ENCODE results near the gene VPREB3.

The VPREB3 gene

GRCh38 chr22:23782252-23782651, 28.0 kb upstream of the VPREB3 start:
- DNase-seq = no peak

- no peak for DNase-seq
Measured at GRCh38 chr22:23781511-23782183, 27.4 kb upstream of the VPREB3 start.

GRCh38 chr22:23781065-23781464, 26.8 kb upstream of the VPREB3 start:
- no peak for DNase-seq

- no peak for DNase-seq
Measured at GRCh38 chr22:23780146-23780748, 26.0 kb upstream of the VPREB3 start.

GRCh38 chr22:23779731-23780130, 25.5 kb upstream of the VPREB3 start:
- no peak for DNase-seq

GRCh38 chr22:23779083-23779482, 24.9 kb upstream of the VPREB3 start:
- DNase-seq = no peak

- DNase-seq = no peak
Measured at GRCh38 chr22:23778577-23778900, 24.3 kb upstream of the VPREB3 start.

- no peak for DNase-seq
Measured at GRCh38 chr22:23777776-23778576, 23.8 kb upstream of the VPREB3 start.

- no peak for DNase-seq
Measured at GRCh38 chr22:23775779-23776375, 21.7 kb upstream of the VPREB3 start.

- DNase-seq = no peak
Measured at GRCh38 chr22:23774922-23775436, 20.8 kb upstream of the VPREB3 start.

- no peak for DNase-seq
Measured at GRCh38 chr22:23774114-23774921, 20.1 kb upstream of the VPREB3 start.

- no peak for DNase-seq
Measured at GRCh38 chr22:23773483-23774113, 19.4 kb upstream of the VPREB3 start.

GRCh38 chr22:23772649-23773473, 18.6 kb upstream of the VPREB3 start, which contains the start of gene MMP11:
Gene MMP11 (plus strand): TSS chr22:23772849. CDS start chr22:23772871, 22 bp downstream.
- peak; percentile 45 for DNase-seq

- DNase-seq = no peak
Measured at GRCh38 chr22:23772315-23772648, 18.1 kb upstream of the VPREB3 start.

- no peak for DNase-seq
Measured at GRCh38 chr22:23769321-23769965, 15.2 kb upstream of the VPREB3 start.

GRCh38 chr22:23767673-23768548, 13.7 kb upstream of the VPREB3 start, which contains the start of gene CHCHD10:
Gene CHCHD10 (minus strand): TSS chr22:23767972. CDS start chr22:23767874, 98 bp downstream.
- peak; percentile 88 for DNase-seq

- DNase-seq = no peak
Measured at GRCh38 chr22:23767303-23767672, 13.1 kb upstream of the VPREB3 start.

- no peak for DNase-seq
Measured at GRCh38 chr22:23764899-23765881, 11.0 kb upstream of the VPREB3 start.
